ENCODE measurements around the gene GOLM1.

The GOLM1 gene

GRCh38 chr9:86045654-86046053 is 53.7 kb downstream of the GOLM1 start:
- no peak for DNase-seq (ENCODE audit: low read depth)

GRCh38 chr9:86043999-86044398 is 55.4 kb downstream of the GOLM1 start:
- no peak for DNase-seq (ENCODE audit: low read depth)

- DNase-seq (ENCODE audit: low read depth), result no peak
Observed at GRCh38 chr9:86043586-86043985, 55.8 kb downstream of the GOLM1 start.

- no peak for DNase-seq (ENCODE audit: low read depth)
Observed at GRCh38 chr9:86042199-86042978, 57.0 kb downstream of the GOLM1 start.

GRCh38 chr9:86041311-86041741 is 58.0 kb downstream of the GOLM1 start:
- peak; percentile 79 for DNase-seq (ENCODE audit: low read depth)

- no peak for DNase-seq (ENCODE audit: low read depth)
Observed at GRCh38 chr9:86040861-86041155, 58.5 kb downstream of the GOLM1 start.

- DNase-seq (ENCODE audit: low read depth), result peak; percentile 31
Observed at GRCh38 chr9:86039991-86040860, 59.1 kb downstream of the GOLM1 start.

GRCh38 chr9:86036555-86036954 is 62.8 kb downstream of the GOLM1 start:
- DNase-seq (ENCODE audit: low read depth), result no peak

- no peak for DNase-seq (ENCODE audit: low read depth)
Observed at GRCh38 chr9:86035827-86036440, 63.4 kb downstream of the GOLM1 start.

GRCh38 chr9:86034863-86035734 is 64.3 kb downstream of the GOLM1 start:
- peak; percentile 18 for DNase-seq (ENCODE audit: low read depth)

- DNase-seq (ENCODE audit: low read depth), result no peak
Observed at GRCh38 chr9:86027767-86028166, 71.6 kb downstream of the GOLM1 start.

- DNase-seq (ENCODE audit: low read depth), result no peak
Observed at GRCh38 chr9:86022687-86023266, 76.6 kb downstream of the GOLM1 start.

- no peak for DNase-seq (ENCODE audit: low read depth)
Observed at GRCh38 chr9:86021166-86021565, 78.2 kb downstream of the GOLM1 start.

GRCh38 chr9:86020731-86021130 is 78.6 kb downstream of the GOLM1 start:
- peak; percentile 44 for DNase-seq (ENCODE audit: low read depth)

- DNase-seq (ENCODE audit: low read depth), result no peak
Observed at GRCh38 chr9:86009133-86009532, 90.2 kb downstream of the GOLM1 start.

GRCh38 chr9:86005253-86005775 is 94.0 kb downstream of the GOLM1 start:
- DNase-seq (ENCODE audit: low read depth), result no peak

GRCh38 chr9:85995599-85995998 is 103.8 kb downstream of the GOLM1 start:
- DNase-seq (ENCODE audit: low read depth), result no peak

GRCh38 chr9:85995097-85995496 is 104.3 kb downstream of the GOLM1 start:
- no peak for DNase-seq (ENCODE audit: low read depth)

GRCh38 chr9:85994191-85994590 is 105.2 kb downstream of the GOLM1 start:
- no peak for DNase-seq (ENCODE audit: low read depth)

GRCh38 chr9:85987236-85987635 is 112.1 kb downstream of the GOLM1 start:
- DNase-seq (ENCODE audit: low read depth), result no peak

GRCh38 chr9:85984457-85984856 is 114.9 kb downstream of the GOLM1 start:
- no peak for DNase-seq (ENCODE audit: low read depth)

Measured in stromal cell of bone marrow (primary cell).